ENCODE measurements around the gene HOXA6. TPM values are rescaled to one million over a fixed set of nuclear protein-coding genes. Genes with fewer than 3 reads are reported as not detected.
A peak's percentile ranks its signal among the peaks of the same experiment; 100 is the strongest.

HOXA6 gene
- total and polyA plus RNA-seq, 2 donors from 2014 or later = 1.1 to 22.0 TPM

GRCh38 chr7:27141137-27141922, 6.2 kb downstream of the HOXA6 start:
- DNase-seq = peak in 3 of 5 donors; percentile 25 to 58 (median 39)
- H3K4me3 ChIP-seq (ENCODE audit: low read length in 3 of 3) = peak overlapping the region; percentile 64 to 89 (median 75)

GRCh38 chr7:27140126-27140857, 7.3 kb downstream of the HOXA6 start:
- Histone ChIP-seq H3K36me3 (ENCODE audit: control insufficient read depth in 2 of 3, insufficient read depth in 3 of 3, low read length in 3 of 3) (peaks cover 2 to 16% (median 7%) of the 10 kb centered on the region in 3 donors), H3K4me3 (ENCODE audit: low read length in 3 of 3) (peak overlapping the region; percentile 38 to 89 (median 45)), H3K9ac (ENCODE audit: low read length in 3 of 3) (peak overlapping the region; percentile 61 to 97 (median 64)), H3K9me3 (ENCODE audit: control insufficient read depth in 2 of 3, insufficient read depth in 1 of 3, low read length in 3 of 3) (no peaks in the 10 kb centered on the region), H3K4me1 (ENCODE audit: control insufficient read depth in 2 of 3, insufficient read depth in 2 of 3, low read depth in 1 of 3, low read length in 3 of 3) (peaks cover 9 to 27% (median 13%) of the 10 kb centered on the region in 3 donors), H3K27ac (ENCODE audit: low read depth in 2 of 2, low read length in 2 of 2) (peak overlapping the region; percentile 76 to 97), H3K27me3 (ENCODE audit: control insufficient read depth, insufficient read depth, low read length) (no peaks in the 10 kb centered on the region)
- no peak for FAIRE-seq
- no peak for TF ChIP-seq CTCF (IDR thresholded peaks at IDR 0.05; ENCODE audit: borderline replicate concordance, extremely low read depth, insufficient read depth)
- intact Hi-C loops (cut with DNase I) = no loop called here
- peak in 3 of 5 donors; percentile 62 to 92 (median 68) for DNase-seq

More at GRCh38 chr7:27141137-27141922, 6.2 kb downstream of the HOXA6 start:
- FAIRE-seq = no peak
- peak overlapping the region; percentile 97 for H3K27ac ChIP-seq (ENCODE audit: low read depth in 2 of 2, low read length in 2 of 2)
- peaks cover 2 to 16% (median 7%) of the 10 kb centered on the region in 3 donors for H3K36me3 ChIP-seq (ENCODE audit: control insufficient read depth in 2 of 3, insufficient read depth in 3 of 3, low read length in 3 of 3)
- TF ChIP-seq CTCF (IDR thresholded peaks at IDR 0.05; ENCODE audit: borderline replicate concordance, extremely low read depth, insufficient read depth) = no peak
- H3K9me3 ChIP-seq (ENCODE audit: control insufficient read depth in 2 of 3, insufficient read depth in 1 of 3, low read length in 3 of 3) = no peaks in the 10 kb centered on the region
- H3K27me3 ChIP-seq (ENCODE audit: control insufficient read depth, insufficient read depth, low read length) = no peaks in the 10 kb centered on the region
- peak overlapping the region; percentile 61 to 97 (median 68) for H3K9ac ChIP-seq (ENCODE audit: low read length in 3 of 3)
- peaks cover 4 to 22% (median 10%) of the 10 kb centered on the region in 3 donors for H3K4me1 ChIP-seq (ENCODE audit: control insufficient read depth in 2 of 3, insufficient read depth in 2 of 3, low read depth in 1 of 3, low read length in 3 of 3)
- intact Hi-C loops (cut with DNase I) = no loop called here

- Histone ChIP-seq H3K27ac (ENCODE audit: low read depth in 2 of 2, low read length in 2 of 2) (peak overlapping the region; percentile 76 to 97), H3K36me3 (ENCODE audit: control insufficient read depth in 2 of 3, insufficient read depth in 3 of 3, low read length in 3 of 3) (peaks cover 2 to 16% (median 7%) of the 10 kb centered on the region in 3 donors), H3K4me3 (ENCODE audit: low read length in 3 of 3) (peak overlapping the region; percentile 38 to 89 (median 45)), H3K4me1 (ENCODE audit: control insufficient read depth in 2 of 3, insufficient read depth in 2 of 3, low read depth in 1 of 3, low read length in 3 of 3) (peaks cover 9 to 31% (median 13%) of the 10 kb centered on the region in 3 donors), H3K27me3 (ENCODE audit: control insufficient read depth, insufficient read depth, low read length) (no peaks in the 10 kb centered on the region), H3K9ac (ENCODE audit: low read length in 3 of 3) (peak overlapping the region; percentile 61 to 97 (median 64)), H3K9me3 (ENCODE audit: control insufficient read depth in 2 of 3, insufficient read depth in 1 of 3, low read length in 3 of 3) (no peaks in the 10 kb centered on the region)
- no peak for FAIRE-seq
- intact Hi-C loops (cut with DNase I) = no loop called here
- no peak for TF ChIP-seq CTCF (IDR thresholded peaks at IDR 0.05; ENCODE audit: borderline replicate concordance, extremely low read depth, insufficient read depth)
- peak in 3 of 5 donors; percentile 69 to 87 (median 79) for DNase-seq
These were observed 8.0 kb downstream of the HOXA6 start for GRCh38 chr7:27139334-27140125.

All from kidney (tissue), 14 donors.